ENCODE measurements around the gene GCNT3.
"Not testable (repeated sequence)": the region's sequence is repeated elsewhere in the genome, so short reads cannot be mapped to it uniquely, and the experiment has no call there.

Gene GCNT3

GRCh38 chr15:59618406-59618805 is 6.8 kb downstream of the GCNT3 start:
- DNase-seq = no peak

DNA sequence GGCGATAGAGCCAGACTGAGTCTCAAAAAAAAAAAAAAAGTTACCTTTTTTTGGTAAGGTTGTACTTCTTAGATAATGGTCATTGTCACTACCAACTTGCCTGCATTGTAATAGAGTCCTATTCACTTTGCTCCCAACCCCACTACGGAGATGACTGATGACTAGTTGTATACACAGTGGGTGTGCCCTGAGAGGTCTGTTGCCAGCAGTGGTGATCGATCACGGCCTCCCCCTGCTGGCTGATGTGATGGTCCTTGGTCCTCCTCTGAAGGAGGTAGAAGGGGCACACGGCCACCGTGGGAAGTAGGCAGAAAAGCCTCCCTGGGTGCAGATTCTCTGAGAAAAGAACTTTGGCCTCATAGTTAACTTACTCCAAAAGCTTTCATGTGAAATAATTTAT is 10.7 kb downstream of the GCNT3 start:
- DNase-seq = peak; percentile 80

DNA sequence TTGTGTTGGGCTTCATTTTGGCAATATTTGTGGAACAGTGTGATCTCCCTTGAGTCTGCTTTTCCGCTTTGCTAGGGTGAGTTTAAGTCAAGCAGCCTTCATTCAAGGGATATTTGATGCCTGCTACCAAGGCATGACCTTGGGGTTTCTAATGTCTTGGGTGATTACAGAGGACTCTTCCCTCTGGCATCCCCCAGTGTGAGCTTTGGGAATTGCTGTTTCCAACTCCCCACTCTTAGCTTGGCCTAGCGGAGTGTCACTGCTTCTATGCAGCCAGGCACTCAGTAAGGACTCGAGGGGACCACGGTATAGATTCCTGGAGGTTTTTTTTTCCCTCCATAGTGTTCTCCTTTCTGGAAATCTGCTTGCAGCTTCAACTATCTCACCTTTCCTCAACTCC is 21.1 kb downstream of the GCNT3 start:
- peak; percentile 19 for DNase-seq

GRCh38 chr15:59636184-59636583 is 24.6 kb downstream of the GCNT3 start:
- no peak for DNase-seq

DNA sequence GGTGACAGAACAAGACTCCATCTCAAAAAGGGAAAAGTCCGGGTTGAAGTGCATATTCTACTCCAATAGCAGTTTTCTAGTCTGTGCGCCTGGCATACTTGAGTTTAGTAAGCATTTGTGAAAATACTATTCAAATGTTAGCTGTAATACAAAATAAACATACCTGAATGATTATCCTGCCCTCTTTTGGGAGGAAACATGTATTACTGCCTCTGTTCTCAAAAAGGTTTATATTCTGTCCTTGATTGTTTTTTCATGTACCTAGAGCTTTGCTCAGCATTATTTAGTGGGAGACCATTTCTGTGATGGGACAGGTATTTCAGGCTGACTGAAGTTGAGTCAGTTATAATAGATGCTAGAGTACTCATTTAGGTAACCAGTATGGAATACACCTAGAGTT is 25.9 kb downstream of the GCNT3 start:
- DNase-seq = not testable (repeated sequence)

DNA sequence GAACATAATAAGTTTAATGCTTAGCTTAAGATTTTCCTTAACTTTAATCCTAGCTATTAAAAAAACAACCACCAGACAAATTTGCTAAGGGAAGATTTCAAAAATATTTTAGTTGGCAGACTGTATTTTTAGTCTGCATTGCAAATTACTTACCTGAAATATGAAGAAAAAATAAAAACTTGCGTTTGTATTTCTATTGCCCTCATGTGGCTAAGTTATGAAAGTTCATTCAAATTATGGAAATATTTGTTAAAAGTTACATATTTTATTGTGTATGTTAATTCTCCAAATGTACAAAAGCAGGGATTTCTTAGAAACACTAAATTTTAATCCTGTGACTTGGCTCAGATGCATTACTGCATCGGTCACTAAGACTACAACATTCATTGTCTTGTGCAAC is 30.8 kb downstream of the GCNT3 start:
- peak; percentile 14 for DNase-seq

DNA sequence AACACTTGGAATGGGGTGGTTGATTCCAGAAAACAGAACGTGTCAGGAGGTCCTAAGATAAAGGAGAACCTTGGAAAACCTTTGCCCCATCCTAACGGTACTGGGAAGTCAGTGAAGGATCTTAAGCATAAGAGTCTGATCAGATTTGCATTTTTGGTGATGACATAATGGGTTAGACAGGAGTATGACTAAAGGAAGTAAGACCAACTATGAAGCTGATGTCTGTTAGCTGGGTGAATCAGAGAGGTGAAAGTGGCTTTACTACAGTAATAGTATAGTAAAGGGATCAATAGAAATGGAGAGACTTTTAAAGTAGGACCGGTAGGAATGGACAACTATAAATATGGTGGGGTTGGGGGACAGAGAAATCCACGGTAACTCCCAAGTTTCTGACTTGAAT is 33.2 kb downstream of the GCNT3 start:
- no peak for DNase-seq

- not testable (repeated sequence) for DNase-seq
These were observed 34.2 kb downstream of the GCNT3 start for GRCh38 chr15:59645812-59646211.

GRCh38 chr15:59646277-59646676 is 34.7 kb downstream of the GCNT3 start:
- no peak for DNase-seq

DNA sequence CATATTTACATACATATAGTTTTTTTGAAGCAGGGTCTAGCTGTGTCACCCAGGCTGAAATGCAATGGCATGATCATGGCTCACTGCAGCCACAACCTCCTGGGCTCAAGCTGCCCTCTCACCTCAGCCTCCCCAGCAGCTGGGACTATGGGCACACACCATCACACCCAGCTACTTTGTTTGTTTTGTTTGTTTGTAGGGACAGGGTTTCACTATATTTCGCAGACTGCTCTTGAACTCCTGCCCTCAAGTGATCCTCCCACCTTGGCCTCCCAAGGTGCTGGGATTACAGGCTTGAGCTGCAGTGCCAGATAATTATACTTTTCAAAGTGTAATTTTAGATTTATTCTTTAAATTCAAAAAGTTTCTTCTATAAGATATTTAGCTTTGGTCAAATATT is 35.5 kb downstream of the GCNT3 start:
- DNase-seq = no peak

- no peak for DNase-seq
These were observed 38.0 kb downstream of the GCNT3 start for GRCh38 chr15:59649603-59650002.

- DNase-seq = no peak
These were observed 42.5 kb downstream of the GCNT3 start for GRCh38 chr15:59654046-59654445.

DNA sequence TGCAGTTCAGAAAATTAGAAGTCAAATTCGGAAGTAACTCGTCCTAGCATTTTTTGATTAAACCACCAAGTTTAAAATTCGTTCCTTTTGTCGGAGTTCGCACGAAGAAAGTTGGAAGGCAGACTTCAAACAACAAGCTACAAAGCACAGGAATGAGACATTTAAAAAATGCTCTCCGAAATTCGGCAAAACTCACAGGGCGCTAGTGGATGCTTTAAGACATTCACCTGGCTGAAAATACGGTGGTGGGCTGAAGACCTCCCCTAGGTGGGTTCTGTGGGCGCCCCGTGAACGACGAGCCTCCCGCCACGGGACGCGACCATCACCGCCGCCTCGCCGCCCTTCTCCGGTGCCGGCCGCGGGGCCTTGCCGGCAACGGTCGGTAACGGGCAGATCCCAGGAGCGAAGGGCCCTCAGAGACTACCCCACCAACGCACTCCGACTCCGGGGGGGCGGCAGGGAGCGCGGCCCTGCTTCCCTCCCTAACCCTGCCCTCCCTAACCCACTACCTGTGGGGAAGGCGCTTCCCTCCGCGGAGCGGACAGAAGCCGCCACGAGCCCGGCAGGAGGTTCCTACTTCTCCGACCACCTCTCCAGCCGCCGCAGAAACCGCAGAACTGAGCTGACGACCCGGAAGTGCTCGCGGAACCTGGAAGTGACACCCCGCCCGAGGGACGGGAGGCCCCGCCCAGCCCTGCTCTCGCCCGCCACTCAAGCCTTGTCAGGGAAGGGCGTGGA is 45.5 kb downstream of the GCNT3 start, which contains the start of gene GTF2A2:
GTF2A2 (minus strand) TSS at position 619 of the 738 bp plus-strand sequence. CDS start 5,238 bp downstream, outside the sequence.
- DNase-seq = peak; percentile 98

DNA sequence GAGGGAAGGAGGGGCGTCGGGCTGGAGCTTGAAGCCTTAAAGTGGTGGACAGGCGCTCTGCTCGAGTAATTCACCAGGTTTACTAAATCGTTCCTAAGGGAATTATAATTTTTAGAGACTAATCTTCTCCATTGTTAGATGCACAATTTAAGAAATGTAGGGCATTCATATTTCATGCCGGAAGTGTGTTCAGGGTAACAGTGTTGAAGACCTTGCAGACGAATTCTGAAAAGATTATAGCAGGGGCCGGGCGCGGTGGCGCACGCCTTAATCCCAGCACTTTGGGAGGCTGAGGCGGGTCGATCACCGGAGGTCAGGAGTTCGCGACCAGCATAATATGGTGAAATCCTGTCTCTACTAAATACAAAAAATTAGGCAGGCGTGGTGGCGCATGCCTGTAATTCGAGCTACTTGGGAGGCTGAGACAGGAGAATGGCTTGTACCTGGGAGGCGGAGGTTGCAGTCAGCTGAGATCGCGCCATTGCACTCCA is 46.1 kb downstream of the GCNT3 start:
- no peak for DNase-seq

DNA sequence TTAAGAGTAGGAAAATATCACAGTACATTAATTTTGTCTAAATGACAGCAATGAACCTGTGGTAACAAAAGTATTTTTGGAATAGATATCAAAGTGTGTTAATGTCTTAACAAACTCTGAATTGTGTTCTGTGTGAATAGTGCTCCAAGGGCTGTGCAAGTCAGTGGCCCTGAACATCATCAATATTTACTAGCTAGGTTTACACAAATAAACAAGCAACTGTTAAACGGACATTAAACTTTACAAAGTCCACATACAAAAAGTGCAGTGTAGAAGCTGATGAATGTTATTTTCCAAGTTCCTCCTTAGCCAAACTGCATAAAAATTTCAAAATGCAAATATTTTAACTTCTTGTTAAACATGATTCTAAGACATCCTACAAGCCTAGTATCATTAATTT is 47.8 kb downstream of the GCNT3 start:
- no peak for DNase-seq

DNA sequence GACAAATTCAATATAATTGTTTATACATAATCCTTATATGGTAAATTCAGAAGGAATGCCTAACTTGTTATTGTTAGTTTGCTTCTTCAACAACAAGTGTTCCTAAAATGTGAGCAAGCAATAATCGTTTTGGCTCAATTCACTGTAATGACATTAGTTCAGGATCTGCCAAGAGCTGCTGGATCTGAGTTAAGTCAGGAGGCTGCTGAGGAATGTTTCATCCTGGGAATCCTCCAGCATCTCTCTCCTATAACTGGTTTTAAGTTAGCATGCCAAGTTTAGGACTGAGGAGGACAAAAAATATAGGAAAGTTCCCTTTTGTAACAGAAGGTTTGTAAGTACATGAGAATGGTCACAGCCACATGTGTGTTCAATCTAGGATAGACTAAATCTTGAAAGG is 50.7 kb downstream of the GCNT3 start:
- no peak for DNase-seq

DNA sequence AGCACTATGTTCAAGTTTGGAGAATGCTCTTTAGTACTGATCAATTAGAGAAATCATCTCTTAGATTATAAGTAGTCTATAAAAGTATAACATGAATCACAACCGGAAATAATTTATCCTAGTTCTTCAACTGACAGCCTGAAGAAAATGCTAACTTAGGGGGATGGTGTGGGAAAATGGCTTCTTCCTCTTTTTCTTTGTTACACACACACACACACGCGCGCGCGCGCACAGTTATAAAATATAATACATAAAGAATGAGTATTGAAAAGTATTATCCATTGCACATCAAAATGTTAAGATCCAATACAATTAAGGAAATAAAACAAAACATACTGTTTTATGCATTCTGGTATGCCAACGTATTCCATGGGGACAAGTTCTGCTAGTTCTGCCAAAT is 57.0 kb downstream of the GCNT3 start:
- DNase-seq = no peak
